DND-41 (cell line): ENCODE data around the gene EID3.

Experiments used
- CTCF ChIP-seq: IDR thresholded peaks from 2 replicates; pipeline ENCODE4 v1.5.1; 2012; ENCODE audit warnings: borderline replicate concordance, low read length, moderate library complexity, mild to moderate bottlenecking; ENCODE audit not compliant: poor library complexity, severe bottlenecking; ENCODE audit errors: extremely low read depth
- EZH2 ChIP-seq: IDR thresholded peaks from 3 replicates; pipeline ENCODE4 v1.6.1; 2012; ENCODE audit warnings: borderline replicate concordance, low read depth, mild to moderate bottlenecking, moderate library complexity, low read length, inconsistent platforms; ENCODE audit not compliant: severe bottlenecking

GRCh38 chr12:104307655-104308000, 4.1 kb downstream of the EID3 start:
- TF ChIP-seq CTCF (no peak), EZH2 (no peak)
